ENCODE results near the gene ZSWIM6.

The ZSWIM6 gene

DNA sequence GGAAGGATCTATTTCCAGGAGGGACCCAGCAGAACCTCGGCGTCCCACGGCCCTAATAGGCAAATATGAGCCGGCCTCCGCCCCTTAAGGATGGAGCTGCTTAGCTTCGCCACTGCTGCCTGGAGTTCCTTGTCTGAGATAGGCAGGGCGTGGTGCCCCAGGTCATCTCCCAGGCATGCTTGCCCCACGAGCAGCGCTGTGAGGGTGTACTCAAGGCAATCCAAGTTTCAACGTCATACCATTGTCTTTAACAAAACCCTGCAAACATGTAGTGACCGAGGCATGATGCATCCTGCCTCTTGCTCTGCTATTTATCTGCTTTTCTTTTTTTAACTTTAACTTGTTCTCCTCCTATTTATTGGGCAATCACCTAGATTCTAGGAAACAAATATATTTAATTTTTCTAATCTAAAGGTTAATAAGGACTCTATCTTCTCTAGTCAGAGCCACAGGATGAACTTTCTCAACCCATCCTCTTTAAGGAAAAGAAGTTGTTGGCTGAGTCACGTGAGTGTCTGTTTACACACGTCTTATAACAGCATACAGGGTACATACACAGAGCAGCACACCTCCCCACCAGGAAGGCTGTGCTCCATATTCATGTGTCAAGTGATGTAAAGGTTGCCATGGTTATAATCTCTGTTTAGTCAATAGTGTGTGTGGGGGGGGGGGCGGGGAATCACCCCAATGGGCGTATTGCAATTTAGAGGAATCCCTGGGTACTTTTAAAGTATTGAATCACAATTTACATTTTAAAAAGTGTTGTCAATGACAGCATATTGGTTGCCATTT lies 27.3 kb upstream of the ZSWIM6 start:
- intact Hi-C loops (cut with DNase I): no loop called here
- peak in 2 of 42 donors; percentile 9 to 51 for DNase-seq

DNA sequence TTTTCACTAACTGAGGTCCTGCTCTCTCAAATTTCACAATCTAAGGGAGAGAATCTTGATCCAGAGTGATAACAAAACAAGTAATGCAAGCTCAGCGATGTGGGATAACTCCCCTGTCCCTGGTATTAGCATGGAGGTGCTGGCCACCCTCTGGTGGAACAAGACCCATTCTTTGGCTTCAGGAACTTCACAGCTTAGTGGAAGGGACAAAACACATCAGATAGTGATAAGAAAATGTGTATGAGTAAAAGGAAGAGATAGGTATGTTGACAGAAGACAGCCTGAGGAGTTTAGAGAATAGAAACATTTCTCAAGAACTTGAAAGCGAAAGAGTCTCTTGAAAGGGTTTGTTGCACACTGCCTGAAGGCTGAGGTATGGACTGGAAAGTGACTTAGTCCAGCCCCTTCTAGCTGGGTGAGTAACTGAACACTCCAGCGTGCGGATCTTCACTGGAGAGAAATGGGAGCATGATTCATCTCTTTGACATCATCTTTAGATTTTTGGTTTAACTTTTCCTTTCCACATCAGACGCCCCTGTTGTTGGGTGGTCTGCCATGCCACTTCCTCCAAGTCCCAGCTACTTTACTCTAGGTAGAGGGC lies 25.4 kb upstream of the ZSWIM6 start:
- DNase-seq: no peak
- intact Hi-C loops (cut with DNase I): no loop called here

DNA sequence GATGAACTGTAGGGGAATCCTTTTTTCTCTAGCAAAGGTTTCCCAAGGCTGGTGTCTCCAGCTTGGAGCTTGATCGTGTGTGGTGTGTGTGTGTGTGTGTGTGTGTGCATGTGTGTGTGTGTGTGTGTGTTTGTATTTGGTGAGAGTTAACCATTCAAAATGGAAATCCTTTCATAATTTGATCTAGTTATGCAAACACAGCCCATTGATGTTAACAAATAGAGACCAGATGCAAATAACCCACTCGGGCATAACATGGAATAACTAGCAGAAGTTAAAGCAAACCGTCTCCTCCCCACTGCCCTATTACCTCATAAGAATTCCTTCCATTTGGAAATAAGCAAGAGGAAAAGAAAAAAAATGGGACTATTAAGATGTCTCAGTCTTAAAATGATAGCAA lies 24.9 kb upstream of the ZSWIM6 start:
- intact Hi-C loops (cut with DNase I): no loop called here
- no peak for DNase-seq

DNA sequence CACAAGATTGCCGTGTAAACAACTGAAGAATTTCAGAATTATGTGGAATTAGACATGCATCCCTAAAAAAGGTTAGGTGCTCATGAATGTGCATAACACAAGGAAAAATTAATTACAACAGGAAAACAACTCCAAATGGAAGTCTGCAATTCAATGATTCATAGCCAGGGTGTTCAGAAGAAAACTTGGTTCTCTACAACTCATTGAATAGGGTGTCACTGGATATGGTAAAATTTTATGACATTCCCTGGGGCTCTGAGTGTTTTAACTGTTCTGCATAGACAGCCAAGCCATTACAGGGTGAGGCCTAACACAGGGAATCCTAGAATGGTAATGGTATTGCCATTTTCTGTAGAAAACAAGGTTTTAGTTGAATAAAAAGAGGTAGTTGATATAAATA lies 24.4 kb upstream of the ZSWIM6 start:
- intact Hi-C loops (cut with DNase I): no loop called here
- DNase-seq: no peak

DNA sequence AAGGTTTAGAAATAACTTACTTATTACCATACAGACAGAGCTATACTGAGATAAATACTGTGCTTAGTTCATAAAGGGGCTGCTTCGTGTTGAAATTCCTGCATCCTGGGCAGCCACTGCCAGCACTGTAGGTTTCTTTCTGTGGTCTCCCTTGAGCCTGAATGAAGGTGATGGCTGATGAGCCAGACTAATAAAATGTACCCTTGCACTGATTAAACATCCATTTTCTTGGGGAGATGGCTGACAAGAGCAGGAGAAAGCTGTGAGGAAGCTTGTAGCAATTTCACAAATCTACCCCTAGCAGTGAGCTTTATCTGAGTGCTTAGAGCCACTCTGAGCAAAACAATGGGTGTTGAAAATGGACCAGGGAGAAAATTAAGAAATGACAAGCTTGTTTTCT lies 23.3 kb upstream of the ZSWIM6 start:
- intact Hi-C loops (cut with DNase I): no loop called here
- no peak for DNase-seq

DNA sequence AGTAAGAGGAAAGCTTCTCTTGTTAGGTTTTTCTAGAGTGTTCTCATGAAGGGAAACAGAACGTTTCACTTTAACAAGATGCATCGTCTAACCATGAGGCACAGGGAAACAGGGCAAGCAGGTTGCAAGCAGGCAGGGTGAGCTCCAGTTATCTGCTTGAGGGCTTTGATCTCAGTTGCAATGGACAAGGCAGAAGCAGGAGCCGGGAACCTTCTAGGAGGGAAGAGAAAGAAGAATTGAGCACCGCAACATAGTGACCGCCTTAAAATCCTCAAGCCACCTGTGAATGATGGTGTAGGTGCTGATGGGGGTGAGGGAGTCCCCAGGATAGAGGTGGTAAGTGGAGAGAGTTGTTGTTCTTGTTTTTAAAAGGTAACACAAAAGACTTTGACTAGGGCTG lies 22.9 kb upstream of the ZSWIM6 start:
- intact Hi-C loops (cut with DNase I): no loop called here

DNA sequence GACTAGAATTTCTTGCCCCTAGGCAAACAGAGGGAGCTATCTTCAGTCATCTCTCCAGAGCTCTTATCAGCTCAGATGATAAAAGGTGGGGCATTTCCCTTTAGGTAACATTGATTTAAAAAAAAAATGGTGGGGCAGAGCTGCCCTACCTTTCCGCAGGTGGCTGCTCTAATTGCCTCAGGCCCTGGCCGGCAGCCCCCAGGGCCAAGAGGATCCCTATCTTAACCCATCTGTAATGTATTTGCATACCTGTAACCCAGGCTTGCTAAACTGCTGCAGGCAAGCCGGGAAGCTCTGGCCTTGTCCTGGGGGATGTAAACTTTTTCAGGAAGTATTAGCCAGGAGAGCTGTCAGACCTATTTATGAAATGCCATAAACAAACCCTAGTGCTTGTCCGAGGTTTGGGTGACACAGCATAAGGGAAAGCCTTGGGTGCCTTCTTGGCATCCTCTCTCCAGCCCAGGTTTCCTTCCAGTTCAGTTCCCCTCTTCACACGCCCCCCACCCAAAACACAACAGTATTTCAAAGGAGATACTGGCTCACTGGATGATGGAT lies 20.9 kb upstream of the ZSWIM6 start:
- intact Hi-C loops (cut with DNase I): no loop called here

More for the DNA sequence above, 22.9 kb upstream of the ZSWIM6 start:
- no peak for DNase-seq

DNA sequence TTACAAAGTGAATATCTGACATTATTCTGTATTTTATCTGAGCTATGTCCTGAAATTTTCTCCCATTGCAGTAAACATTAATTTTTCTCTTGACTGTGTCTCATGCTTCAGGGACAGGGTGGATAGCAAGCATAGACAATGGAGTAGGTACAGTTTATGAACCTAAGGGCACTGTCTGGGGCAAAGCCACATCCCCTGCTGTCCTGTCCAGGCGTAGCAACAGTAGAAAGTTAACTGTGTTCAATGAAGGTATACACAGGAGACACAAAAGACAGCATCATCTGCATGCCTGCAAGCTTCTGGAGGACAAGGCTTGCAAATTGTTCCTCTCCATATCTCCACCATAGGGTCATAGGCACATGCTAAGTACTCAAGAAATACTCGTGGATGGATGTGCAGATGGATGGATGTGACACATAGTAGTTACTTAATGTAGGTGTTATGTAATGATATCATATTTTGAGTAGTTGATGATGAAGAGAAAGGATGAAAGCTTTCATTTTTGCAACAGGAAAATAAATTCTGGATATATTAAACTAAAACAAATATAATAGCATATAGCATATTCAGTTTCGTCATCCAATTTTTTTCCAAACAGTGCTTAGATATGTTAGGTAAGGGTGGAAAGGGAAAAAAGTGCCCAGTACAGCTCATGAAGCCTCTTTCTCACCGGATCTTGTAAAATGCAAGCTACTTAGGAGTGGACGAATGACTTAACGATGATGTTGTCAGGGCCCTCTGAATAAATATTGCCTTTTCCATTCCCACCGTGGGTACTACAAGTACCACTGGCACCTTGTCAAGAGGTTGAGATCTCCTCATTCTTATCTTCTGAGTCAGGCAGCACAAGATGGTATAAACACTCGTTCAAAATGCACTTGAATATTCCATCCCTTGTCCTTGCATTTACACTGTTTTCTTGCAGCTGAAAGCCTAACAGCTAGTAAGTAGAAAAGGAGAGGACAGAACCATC lies 19.9 kb upstream of the ZSWIM6 start:
- intact Hi-C loops (cut with DNase I): no loop called here
- no peak for DNase-seq

More for the DNA sequence above, 20.9 kb upstream of the ZSWIM6 start:
- DNase-seq: no peak

DNA sequence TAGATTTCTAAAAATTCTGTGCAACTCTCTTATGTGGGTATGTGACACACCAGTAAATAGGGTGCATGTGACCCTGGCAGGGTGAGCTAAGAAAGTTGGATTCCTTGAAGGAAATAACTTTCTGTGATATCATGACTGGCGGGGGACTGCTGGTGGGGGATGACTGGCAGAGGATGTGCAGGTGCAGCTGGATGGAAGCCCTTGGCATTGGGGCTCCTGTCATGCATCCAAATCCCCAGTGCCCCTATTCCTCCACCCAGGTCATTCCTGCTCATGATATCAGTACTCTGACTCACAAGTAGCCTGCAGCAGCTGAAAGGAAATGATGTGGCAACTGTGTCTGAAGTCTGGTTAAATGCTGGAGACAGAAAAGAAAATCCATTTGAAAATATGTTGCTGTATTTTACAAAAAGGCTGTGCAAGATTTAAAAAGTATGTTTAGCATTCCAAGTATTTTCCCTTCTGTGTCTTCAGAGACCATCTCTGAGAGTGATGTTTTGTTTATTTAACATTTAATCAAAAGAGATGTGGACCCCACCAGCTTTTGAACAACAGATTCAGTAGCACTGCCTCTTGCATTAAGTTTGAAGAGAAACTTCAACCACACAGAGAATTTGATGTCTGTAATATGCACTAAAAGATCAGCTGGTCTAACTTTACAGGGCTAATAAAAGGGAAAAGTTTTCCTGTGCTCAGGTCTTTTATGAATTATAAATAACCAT lies 17.9 kb upstream of the ZSWIM6 start:
- no peak for DNase-seq
- intact Hi-C loops (cut with DNase I): no loop called here

DNA sequence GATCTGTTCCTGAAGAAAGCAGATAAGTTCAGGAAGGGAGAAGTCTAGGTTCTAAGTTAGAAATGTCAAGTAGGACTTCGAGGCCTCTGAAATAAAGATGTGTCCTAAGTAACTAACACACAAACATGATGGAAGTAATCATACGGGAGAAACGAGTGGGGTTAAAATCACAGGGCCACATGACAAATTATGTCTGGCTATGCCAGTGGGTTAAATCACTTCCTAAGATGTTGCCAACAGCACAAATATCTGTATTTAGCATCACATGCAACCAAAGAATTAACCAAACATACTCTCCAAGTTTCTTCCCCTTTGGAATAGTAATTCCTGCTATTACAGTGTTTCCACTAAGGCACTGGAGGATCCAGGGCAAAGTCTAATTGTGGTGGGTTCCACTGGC lies 13.7 kb upstream of the ZSWIM6 start:
- DNase-seq: no peak
- intact Hi-C loops (cut with DNase I): no loop called here

DNA sequence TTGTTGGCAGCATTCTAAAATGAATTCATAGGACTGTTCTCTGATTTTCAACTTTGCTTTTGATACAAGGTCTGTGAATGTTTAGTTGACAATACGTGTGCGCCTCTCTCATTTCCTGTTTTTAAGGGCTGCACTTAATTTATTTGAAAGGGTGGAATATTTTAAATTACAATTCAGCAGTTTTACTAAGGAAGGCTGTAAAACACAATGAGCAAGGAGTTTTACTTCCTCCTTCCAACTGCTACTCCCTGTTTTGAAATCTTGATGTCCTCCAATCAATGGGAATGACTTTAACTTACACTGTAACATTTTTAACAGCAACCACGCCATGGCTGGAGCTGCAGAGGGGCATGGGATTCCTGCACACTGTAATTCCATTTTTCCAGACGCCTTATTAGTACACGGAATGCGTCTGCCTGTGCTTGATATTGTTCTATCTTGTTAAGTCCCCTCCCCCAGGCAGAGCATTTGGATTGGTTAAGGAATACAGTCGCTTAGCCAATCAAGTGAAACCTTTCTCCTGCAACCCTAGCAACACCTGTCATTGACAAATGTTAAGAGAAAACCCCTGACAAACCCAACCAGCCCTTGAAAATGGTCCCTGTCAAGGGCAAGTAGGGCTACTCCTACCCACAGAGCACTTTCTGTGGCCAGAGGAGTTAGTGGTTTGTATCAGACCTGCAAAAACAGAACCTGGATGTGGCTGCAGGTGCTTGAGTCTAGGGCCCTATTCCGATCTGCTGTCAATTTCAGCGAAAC lies 12.5 kb upstream of the ZSWIM6 start:
- intact Hi-C loops (cut with DNase I): loop anchor here (10.0 kb wide), 1 partner anchor 495 kb away; no protein-coding TSS in a partner anchor

DNA sequence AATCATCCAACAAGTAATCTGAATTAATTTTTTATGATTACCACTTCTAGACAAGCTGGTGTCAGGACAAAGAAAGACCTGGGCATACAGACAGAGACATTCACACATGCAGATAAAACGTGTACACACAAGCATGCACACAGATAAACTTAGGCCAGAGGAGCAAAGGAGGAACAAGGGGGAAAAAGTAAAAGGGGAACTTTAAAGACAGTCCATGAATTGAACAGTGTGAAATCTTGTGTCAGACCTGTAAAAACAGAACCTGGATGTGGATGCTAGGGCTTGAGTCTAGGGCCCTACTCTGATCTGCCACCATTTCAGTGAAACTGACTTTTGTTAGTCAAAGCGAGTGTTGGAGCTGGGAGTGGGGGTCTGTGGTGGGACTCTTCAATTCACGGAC lies 11.2 kb upstream of the ZSWIM6 start:
- no peak for DNase-seq
- intact Hi-C loops (cut with DNase I): loop anchor here (10.0 kb wide), 1 partner anchor 494 kb away; no protein-coding TSS in a partner anchor

More for the DNA sequence above, 12.5 kb upstream of the ZSWIM6 start:
- peak in 5 of 42 donors; percentile 38 to 52 (median 44) for DNase-seq

DNA sequence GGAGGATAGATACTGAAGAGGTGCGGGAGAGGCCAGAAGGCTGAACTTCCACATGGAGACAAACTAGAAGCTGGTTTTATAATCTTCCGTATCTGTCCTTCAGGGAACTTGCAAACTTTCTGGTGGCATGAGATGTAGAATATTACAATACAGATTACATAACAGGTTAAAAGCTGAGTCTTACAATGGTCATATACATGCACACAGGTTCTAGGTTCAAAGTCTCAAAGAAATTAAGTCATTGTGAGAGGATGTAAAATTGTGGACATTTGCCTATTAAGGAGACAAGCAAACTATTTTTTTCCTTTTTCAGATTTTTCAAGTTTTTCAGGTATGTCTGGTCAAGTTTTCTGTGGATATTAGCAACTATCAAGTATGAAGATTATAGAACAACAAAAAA lies 10.4 kb upstream of the ZSWIM6 start:
- no peak for DNase-seq
- intact Hi-C loops (cut with DNase I): loop anchor here (10.0 kb wide), 1 partner anchor 493 kb away; no protein-coding TSS in a partner anchor

DNA sequence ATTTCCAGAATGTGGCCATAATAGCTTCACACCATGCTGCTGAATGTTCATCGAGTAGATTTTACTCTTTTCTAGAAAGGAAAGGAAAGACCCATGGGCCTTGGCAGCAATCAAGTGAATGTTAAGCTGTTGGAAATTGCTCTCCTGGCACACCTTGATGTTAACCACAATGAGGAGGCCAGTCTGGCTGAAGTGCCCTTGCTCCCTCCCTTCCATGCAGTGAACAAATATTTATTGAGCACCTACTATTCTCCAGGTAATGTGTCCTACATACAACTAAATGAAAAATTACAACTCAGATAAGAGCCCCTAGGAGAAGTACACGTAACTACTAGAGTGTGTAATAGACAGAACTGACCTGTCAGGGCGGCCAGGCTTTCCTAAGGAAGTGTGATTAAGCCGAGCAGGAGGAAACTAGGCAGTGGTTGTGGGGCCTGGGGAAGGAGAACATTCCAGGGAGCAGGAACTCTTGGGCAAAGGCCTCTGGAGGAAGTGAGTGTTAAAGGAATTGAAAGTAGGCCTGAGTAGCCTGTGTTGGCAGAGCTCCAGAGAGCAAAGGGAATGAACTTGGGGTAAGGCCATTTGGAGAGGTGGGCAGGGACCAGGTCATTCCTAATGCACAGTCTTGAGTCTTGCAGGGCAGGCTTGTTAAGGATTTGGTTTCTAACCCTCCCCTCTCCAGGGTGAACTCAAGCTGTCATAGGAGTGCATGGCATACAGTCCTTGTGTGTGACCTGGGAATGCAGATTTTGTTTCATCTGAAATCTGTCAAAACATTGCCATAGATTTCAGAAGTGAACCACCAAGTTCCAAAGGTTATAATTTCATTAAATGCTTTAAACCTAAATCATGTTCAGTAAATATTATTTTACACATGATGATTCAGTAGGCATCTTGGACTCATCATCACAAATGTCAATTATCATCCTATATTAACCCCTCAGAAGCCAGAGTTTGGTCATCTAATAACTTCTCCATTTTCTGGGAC lies 9.0 kb upstream of the ZSWIM6 start:
- DNase-seq: no peak
- intact Hi-C loops (cut with DNase I): loop anchor here (10.0 kb wide), 1 partner anchor 492 kb away; no protein-coding TSS in a partner anchor

DNA sequence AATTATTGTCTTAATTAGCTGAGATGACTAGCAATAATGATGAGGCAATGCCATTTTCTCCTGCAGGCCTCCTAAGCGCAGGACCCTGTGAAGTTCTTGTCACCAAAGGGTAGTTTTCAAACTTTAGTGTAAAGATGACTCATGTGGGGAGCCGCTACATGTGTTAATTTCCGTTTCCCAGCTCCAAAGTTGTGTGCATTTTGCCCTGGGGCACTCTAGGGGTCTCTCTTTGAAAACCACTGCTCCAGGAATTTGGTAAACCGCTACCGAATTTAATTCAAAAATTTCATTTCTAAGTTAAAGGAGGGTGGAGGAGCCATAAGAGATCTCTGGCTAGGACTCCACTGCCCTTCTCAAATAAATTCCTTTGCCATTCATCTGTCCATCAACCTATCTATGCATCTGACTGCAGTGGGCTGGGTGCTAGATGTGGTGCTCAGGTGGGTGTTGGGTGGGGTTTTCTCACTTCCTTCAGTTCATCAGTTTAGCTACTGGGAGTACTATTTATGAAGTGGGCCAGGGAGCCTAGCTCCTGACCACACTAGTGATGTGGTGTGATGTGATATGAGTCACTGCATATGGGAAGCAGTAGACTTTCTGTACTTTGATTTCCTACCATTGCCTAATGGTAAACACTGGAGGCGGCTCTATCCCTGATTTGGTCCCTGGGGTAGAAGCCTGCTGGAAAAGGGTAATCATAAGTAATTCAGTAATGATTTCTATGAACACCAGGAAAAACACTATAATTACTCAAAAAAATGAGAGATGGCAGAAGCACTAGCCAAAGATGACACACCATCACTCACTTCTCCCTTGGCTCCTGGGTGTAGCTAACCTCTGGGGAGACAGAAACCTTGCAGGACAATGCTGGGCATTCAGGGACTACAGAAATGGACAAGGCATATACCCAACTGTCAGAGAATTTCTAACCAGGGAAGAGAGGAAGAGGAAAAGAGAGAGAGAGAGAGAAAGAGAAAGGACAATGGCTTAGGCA lies 4.0 kb upstream of the ZSWIM6 start:
- DNase-seq: no peak
- intact Hi-C loops (cut with DNase I): loop anchor here (10.0 kb wide), 1 partner anchor 487 kb away; no protein-coding TSS in a partner anchor
